NCI-H345 treated with DMSO at 0.1 percent for 48 hours (cell line): ENCODE measurements around the gene NHEJ1.
A peak's percentile ranks its signal among the peaks of the same experiment; 100 is the strongest.

Experiments
- DNase-seq: peaks from one replicate; lab custom pipeline; 2025; ENCODE audit not compliant: unreplicated experiment; lab: John Stamatoyannopoulos, UW

The NHEJ1 gene

DNA sequence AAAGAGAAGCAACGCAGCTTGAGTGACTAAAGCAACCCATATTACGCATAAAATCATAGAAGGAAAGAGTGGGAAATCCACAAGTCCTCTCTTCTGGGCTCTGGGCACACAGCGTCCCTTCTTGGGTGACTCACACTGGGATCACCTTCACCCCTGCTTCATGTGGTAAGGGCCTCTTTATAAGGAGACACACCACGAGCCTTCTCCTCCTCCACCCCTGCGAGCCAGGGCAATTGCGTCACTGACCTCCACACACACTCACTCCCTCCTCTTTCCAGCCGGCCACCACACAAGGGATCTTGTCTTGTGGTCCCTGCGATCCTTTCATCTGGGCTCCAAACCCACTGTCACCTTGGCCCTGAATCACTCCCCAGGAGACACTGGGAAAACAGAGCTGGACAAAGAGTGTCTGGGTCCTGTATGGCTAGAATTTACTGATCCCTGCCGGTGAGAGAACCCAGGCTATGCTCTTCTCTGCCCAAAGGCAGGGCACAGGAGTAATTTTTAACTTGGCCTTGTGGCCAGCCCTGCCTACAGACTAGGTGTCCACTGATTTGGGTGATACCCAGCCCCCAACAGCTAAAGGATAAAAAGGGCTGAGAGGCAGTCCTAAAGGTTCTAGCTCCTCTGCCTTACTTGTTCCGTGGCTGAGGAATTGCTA, 35.3 kb downstream of the NHEJ1 start:
- no peak for DNase-seq

DNA sequence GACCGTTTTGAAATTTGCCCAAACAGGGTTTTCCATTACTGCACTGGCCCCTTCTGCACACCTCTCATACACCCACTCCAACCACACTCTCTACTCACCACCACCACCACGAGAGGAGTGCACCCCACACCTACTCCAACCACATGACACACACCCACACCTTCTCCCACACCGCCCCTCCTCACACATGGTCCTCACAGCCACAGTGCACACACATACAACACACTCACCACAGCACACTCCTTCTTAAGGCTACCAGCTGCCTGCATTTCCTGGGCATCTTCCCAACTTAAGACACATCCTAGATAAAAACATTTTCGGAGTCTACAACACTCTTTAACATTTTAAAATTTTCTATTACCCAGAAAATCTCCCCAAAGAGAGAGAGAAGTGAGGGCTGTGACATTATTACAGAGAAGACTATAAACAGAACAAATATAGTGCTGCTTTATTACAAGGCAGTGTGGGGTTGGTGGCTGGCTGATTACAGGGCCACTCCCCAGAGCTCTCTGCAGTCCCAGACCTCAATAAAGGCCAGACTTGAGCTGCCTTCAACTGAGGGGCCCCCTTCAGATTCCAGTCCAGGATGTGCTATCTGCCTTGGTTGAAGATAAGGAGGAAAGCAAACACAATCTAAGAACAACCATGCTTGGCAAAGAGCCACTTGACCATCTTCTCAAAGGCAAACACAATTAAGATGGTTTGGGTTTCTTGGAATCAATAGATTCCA, 36.1 kb downstream of the NHEJ1 start:
- DNase-seq, result no peak

DNA sequence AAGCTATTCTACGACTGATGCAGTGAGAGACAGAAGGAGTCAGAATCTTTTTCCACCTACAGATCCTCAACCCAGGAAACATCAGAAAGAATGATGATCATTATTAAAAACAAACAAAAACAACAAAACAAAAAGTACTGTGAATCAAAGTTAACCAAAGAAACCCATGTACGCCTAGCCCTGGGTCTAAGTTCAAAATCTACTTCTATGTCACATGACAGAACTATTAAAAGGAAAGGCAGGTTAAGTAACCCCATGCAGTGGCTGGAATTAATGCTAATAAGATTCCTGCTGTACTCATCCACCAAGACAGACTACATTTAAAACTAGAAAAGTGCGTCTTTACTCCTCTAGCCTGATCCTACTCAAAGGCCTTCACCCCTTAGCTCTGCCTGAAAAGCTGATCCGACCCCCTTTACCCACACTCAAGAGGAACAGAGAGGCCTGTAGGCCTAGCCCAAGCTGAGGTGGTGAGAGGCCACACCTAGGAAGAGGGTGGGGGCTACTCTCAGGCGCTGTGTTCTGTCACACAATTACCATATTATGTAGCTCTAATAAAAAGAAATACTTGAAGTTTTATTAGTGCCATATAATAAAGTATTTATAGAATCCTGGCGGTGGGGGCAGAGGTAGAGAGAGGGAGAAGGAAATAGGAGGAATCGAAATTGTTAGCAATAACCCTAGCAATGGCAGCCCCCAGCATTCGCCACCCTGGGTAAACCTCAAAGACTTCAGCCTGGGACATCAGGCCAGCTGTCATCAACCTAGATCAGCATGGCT, 37.1 kb downstream of the NHEJ1 start:
- no peak for DNase-seq

DNA sequence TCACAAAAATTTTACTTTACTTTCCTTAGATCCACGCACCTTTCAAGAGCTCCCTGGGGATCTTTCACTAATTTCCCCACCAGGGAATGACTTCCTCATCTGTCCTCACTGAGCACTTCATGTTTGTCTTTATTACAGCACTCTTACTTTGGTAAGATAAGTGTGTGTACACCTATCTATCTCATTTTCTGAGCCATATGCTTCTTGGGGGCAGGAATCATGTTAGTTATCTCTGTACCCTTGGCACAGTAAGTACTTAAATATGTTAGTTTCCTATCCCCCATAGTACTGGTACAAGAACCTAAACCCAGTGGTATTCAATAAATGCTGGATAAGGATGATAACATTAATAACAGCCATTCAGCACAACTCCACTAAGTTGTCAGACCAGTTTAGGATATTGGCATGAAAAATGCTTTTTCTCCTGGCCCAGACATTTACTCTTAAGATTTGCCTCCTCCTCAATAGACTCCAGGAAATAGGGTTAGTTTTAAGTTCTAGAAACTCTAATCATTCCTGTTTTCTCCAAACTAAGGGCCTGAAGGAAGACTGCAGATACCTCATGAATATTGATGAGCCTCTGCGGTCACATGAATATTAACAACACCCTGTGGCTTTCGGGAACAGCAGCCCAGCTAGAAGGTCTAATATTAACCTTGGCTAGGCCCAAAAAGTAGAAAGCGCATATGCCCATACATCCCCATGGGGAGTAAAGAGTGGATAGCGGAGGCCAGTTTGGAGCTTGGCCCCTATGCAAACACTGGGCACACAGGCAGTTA, 38.2 kb downstream of the NHEJ1 start:
- DNase-seq, result no peak

DNA sequence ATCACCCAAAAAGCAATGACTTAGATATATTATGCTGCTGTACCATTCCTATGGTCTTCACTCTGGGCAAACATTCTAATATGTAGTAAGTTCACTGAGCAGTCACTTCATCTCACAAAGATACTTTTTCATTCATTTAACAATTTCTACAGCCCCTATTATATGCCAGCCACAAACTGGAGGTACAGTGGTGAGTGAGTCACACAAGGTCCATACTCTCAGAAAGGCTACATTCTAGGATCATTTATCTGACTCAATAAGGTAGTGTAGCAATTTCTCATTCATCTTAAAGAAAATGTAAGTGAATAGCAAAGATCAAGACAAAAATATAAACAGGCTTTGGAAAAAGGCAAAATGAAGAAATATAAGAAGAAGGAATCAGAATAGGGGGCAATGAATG, 40.5 kb downstream of the NHEJ1 start:
- no peak for DNase-seq

DNA sequence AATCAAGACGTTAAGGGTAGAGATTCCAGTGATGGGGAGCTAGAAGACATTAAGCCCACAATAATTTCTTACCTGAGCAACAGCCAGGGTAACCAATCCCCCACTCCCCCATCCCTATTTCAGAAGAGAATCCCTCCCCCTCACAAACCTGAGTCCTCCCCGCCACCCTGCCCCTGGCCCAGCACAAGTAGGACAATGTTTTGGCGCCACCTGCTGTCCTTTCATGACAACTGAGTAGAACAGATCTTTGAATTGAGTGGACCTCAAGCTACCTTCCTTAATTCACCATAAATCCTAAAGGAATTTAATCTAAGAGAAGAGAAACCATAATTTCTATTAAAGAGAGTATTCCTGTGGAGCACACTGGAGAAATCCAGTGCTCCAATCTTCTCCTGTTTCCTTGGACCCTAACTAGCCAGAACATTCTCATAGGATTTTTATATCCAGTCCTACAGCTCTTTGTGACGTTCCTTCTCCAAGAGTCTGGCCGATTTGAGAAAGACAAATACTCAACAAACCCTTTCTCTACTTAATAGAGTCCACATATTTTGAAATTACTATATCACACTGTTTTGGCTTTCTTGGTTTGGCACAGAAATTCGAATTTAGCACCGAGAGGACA, 41.1 kb downstream of the NHEJ1 start:
- DNase-seq, result no peak

DNA sequence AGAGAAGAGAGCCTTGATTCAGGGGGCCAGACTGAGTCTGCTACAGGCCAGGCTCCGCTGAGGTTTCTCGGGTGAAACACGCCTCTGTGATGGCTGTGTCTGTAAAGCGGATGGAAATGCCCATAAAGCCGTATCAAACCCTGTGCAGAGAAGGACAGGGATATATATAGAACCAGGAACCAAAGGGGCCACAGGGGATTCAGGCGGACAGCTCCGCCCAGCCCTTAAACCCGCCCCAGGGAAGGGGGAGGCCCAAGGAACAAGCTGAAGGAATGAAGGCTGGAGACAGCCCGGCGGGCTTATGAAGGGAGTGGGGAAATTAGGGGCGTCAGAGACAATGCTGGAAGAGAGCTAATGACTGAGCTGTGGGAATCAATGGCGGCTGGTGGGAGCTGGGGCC, 42.1 kb downstream of the NHEJ1 start:
- no peak for DNase-seq

DNA sequence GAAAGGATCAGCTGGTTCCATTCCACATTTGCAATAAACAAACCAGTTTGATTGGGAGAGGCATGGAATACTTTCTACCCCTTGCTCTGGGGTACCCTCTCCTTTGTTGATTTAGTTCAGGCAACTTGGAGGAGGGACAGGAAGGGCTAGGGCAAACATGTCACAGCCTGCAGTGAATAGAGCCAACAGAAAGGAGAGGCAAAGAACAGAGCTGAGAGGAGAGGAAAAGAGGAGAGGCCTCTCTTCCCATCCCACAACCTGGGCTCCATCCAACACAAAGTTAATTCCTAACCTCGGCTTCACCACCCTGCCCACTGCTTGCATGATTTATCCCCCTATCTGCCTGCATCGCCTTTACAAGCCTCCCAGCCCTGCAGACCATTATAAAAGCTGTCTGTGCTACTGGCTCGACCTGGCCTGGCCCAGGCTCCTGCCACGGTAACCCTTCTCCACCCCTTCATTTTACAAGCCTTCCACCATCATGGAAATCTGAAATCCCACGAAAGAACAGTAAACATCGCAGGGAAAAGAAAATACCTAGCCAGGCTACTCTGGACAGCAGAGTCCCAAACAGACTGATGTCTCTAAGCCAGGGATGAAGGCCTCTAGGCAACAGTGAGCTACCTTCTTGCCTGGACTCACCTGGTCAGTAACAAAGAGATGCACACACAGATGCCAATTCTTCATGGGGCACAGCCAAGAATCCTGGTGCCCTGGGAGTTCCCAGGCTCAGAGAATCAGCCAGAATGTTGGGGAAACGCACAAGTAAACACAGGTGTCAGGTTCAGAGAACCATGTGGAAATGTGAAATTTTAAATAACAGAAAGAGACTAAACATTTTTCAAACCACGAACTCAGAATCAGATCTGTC, 43.6 kb downstream of the NHEJ1 start:
- no peak for DNase-seq

DNA sequence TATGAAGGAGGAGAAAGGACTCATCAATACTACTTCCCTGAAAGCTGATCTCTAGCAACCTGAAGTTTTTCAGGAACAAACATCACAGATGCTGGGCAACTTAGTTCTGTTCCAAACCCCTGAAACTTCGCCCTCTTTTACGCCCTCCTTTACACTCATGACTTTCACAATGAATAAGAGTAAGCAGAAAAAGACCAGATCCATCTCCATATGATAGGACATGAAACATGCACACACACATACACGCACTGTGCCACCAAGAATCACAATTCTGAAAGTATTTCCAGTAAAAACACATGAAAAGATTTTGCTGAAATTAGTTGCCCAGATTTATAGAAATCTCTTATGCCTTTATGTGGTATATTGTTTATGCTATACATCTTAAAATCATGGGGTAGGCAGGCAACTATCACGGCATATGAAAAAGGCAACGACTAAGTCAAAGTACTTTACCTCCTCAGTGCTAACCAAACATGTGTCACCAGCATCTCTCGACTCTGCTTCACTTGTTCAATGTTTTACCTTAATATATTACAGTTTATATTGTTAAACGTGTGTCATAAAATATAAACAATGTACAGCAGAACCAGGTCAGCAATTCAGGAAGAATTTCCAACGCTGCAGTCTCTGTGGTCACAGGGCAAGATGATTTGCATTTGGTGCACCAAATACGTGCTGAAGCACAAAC, 47.8 kb downstream of the NHEJ1 start:
- no peak for DNase-seq

DNA sequence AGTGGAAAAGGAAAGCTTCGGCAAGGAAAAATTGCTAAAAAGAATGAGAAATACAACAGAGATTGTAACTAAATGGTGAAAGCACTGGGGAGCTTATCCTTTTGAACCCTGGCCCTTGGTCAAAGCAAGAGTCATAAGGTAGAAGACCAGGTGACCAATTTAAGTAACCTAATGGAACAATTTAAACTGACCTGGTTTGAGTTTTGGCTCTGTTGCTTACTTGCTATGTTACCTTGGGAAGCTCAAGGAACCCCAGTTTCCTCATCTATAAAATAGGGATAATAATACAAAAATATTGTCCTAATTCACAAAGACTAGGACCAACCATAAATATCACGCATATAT, 48.6 kb downstream of the NHEJ1 start:
- DNase-seq, result no peak

DNA sequence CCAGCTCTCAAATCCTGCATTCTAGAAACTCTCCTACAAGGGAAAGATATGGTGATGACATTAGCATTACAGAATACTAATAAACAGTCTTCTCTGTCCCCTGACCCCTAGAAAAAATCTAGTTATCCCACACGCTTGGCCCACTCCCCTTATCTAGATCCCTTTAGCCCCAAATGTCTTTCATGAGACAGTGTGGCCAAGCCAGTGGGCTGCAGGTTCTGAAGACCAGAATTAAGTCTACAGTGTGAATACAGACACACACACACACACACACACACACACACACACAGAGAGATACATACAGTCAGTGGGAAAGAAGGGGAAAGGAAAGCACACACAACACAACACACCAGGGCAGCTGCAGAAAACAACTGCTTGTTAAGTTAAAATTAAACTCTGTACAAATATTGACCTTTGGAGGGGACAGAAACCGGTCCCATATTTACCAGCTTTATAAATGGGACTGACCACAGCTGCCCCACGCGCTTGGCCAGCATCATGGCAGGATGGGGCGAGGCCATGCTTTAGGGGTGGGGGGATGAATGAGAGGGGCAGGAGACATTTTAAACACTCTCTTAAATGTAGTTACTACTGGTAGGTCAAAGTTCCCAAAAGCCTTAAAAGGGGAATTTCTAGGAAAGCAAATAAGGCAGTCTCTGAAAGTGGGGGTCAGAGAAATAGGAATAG, 49.1 kb downstream of the NHEJ1 start:
- no peak for DNase-seq

DNA sequence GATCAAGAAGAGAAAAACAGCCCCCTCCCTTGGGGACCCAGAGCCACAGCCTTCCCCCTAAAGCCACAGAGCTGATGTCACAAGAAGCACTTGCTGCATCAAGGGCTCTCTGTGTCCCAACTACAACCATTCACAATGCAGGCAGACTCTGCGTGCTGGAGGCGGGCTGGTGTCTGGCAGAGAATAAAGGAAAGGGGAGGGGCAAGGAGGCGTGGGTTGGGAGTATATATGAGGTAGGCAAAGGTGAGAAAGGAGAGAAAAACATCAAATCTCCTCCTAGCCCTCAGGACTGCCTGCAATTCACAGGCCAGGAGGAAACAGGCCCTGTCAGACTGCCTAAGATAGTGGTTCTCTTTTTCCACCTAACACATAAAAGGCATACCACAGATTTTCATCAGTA, 51.1 kb downstream of the NHEJ1 start:
- DNase-seq, result no peak

DNA sequence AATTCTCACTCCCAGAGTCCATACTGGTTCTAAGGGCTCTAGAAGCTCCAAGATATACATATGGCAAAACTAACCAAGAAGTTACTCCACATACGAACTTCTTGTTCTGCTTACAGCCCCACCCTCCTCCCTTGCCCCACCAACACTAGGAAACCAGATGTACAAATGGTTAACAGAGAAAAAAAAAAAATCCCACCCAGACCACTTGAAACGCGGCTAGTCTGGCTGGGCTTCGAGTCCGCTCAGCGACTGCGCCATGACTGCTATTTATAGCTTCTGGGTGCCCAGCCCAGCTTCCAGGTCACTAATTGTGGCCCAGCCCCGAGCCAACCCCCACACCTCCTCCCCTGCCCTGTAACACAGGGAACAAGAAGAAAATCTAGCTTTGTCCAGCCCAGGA, 52.9 kb downstream of the NHEJ1 start:
- no peak for DNase-seq

DNA sequence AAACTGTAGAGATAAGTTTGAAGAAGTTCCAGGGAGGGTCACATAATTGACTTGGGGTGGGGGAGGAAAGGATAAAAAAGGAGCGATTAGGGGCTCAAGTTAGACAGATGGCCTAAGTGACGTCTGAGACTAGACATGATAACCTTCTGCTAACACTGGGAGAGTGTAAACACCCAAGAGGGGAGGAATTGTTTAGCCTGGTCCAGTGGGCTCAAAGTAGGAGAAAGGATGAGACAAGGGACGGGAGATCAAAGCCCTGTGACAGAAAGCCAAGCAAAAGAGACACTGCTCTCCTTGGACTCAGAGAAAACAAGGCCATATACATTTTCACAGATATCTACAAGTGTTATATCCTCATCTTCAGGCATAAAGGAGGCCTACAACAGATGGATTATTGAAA, 54.4 kb downstream of the NHEJ1 start:
- DNase-seq, result no peak

DNA sequence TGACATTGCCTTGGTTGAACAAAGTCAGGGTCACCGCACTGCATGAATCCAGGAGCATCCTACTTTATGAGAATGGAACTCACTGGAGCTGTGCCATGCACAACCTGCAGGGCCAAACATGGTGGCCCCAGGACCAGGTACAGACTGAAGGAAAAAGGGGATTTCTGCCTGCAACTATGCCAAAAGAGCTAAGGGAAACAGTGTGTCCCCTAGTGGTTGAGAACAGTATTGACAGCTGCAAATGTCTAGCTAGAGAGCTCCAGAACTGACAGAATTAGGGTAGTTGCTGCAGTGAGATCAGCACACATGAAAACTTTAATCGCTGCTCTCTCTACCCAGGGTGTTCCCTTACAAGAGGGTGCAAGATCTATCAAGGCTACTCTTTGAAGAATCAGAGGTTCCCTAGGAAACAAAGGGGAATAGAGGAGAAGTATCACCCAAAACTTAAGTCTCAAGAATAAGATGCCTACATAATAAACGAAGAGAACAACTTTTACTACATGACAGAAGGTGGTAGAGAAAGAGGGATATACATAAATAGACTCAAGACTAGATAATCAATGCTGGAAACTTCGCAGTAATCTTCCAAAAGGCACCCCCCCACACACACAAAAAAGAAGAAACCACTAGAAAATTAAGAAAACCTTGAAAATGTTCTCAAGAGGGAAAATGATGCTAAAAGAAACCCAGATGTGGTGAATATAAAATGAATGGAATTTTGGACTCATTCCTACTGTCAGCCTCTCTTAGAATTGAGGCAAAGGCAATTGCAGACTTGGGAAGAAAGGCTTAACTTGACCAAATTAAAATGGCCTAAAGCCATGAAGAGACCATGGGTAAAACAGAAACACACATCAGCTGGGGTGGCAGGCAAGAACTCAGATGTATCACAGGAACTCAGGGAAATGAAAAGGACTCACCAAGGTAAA, 56.2 kb downstream of the NHEJ1 start:
- peak; percentile 29 for DNase-seq

DNA sequence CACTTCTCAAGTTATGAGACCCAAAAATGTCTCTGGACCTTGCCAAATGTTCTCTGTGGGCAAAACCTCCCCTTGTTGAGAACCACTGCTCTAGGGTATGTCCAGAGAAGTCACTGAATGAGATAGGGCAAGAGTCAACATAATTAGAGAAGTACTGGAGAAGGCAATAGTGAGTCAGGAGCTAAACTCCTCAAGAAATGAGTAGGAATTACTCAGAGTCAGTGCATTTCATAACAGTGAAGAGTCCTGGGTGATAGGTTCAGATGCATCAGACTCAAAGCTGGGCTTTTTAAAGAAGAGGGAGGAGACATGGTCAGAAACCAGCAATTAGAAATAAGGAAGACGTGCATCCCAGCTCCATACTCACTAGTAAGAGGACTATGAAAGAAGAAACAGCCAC, 61.3 kb downstream of the NHEJ1 start:
- no peak for DNase-seq

DNA sequence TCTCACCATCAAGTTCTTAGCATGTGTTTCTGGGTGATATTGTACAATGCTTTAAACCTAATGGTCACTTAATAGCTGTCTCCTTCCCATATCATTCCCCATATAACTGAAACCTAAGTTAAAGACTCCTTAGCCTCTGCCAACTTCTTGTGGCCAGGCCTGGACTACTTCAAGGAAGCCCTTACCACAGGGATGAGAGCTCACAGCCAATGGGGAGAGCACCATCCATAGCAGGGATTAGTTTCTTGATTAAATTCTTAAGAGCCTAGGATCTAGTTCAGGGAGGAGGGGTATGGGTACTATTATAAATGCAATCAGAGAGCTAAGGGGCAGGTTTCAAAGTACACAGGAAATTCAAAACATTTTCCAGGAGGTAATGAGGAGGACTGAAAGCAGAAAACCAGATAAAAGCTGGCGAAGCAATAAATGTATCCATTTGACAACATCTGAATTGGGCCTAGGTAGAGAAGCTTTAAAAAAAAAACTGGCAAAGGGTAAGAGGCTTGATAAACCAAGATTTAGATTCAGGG, 65.1 kb downstream of the NHEJ1 start:
- DNase-seq, result no peak

DNA sequence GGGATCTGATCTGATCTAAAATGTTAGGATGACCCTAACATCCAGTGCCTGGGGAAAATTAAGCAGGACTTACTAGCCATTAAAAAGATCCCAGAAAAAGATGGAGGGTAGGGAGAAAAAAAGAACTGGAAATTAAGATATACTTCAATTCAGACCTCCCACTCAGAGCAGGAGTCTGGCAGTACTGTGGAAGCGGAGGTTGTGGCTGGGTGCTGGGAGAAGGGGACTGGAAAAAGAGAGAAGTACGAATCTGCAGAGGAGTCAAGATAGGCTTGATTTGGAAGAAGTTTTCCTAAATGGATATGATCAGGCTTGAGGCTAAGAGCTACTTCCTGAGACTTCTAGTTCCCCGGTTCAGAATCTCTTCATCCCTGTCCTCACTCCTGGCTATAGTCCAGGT, 66.4 kb downstream of the NHEJ1 start:
- DNase-seq, result no peak
